Naive thymus-derived CD8-positive, alpha-beta T cell (primary cell): Measurements from ENCODE around the gene P2RY12. TPM values are rescaled to one million over a fixed set of nuclear protein-coding genes. Genes with fewer than 3 reads are reported as not detected.

Experiments
- ATAC-seq, 2 donors: fragments of 150-1000 bp; cut with Tn5 transposase in 1 of 2; sonication (Bioruptor Pico), chemical (Tn5 transposase) in 1 of 2; 1 replicate in 1 of 2; 2 replicates in 1 of 2; pipeline ENCODE4 v1.10.0; 2021; ENCODE audit warnings: mild to moderate bottlenecking in 2 of 2, moderate library complexity in 2 of 2
- POLR2A ChIA-PET: fragments of 350-600 bp; sonication (Branson Sonifier 250); formaldehyde crosslinking; loops from one replicate; lab custom pipeline; 2021; ENCODE audit warnings: antibody characterized with exemption; lab: Charles Lee
- DNase-seq, 10 donors: peaks; one replicate each; pipeline versions ENCODE4 v3.0.0 to v3.0.0-alpha.2; 2020 to 2022
- H3K27ac Mint-ChIP-seq, 10 donors: one replicate each; pipeline ENCODE4 v1.8.0; 2020 to 2022; ENCODE audit warnings: mild to moderate bottlenecking in 10 of 10, mixed read lengths in 10 of 10, moderate library complexity in 4 of 10, inconsistent platforms in 1 of 10
- H3K27me3 Mint-ChIP-seq, 5 donors: one replicate each; pipeline ENCODE4 v1.8.0; 2021 to 2022; ENCODE audit warnings: mixed read lengths in 5 of 5
- H3K36me3 Mint-ChIP-seq, 3 donors: one replicate each; pipeline ENCODE4 v1.8.0; 2020 to 2022; ENCODE audit warnings: mixed read lengths in 3 of 3, mild to moderate bottlenecking in 2 of 3, inconsistent platforms in 1 of 3
- H3K4me1 Mint-ChIP-seq, 4 donors: one replicate each; pipeline ENCODE4 v1.8.0; 2021 to 2022; ENCODE audit warnings: mixed read lengths in 4 of 4
- H3K4me3 Mint-ChIP-seq, 10 donors: one replicate each; pipeline ENCODE4 v1.8.0; 2020 to 2022; ENCODE audit warnings: mild to moderate bottlenecking in 10 of 10, mixed read lengths in 10 of 10, moderate library complexity in 6 of 10, inconsistent platforms in 1 of 10
- H3K9me3 Mint-ChIP-seq, 9 donors: one replicate each; pipeline ENCODE4 v1.8.0; 2020 to 2022; ENCODE audit warnings: mixed read lengths in 9 of 9, mild to moderate bottlenecking in 3 of 9, inconsistent platforms in 1 of 9, moderate library complexity in 1 of 9
- polyA plus RNA-seq, 3 donors: library from polyadenylated mRNA; unstranded; fragments of 300-500 nt; fragmentation: Illumina TruSeq; gene quantifications; one replicate each; pipeline ENCODE4 v1.2.3, GENCODE V29; 2021
- total RNA-seq, 8 experiments: library from RNA in 2 of 8; stranded (reverse) in 2 of 8; gene quantifications; one replicate each; pipeline ENCODE4 v1.2.3 and lab custom pipeline; 2021 to 2026

P2RY12 gene
- total and polyA plus RNA-seq, 5 experiments from 2014 or later: not detected

- ATAC-seq (no peak), DNase-seq (no peak)
- H3K27me3 Mint-ChIP-seq: peaks cover 1 to 9% (median 5%) of the 10 kb centered on the region in 5 donors
- POLR2A ChIA-PET: no interaction called here
- H3K4me3 Mint-ChIP-seq: no peak overlapping the region
- H3K4me1 Mint-ChIP-seq: no peaks in the 10 kb centered on the region
- no peaks in the 10 kb centered on the region for H3K36me3 Mint-ChIP-seq
- no peaks in the 10 kb centered on the region for H3K9me3 Mint-ChIP-seq
- no peak overlapping the region for H3K27ac Mint-ChIP-seq
Observed at GRCh38 chr3:151293127-151293526, 91.4 kb downstream of the P2RY12 start.

GRCh38 chr3:151290673-151291072, 93.9 kb downstream of the P2RY12 start:
- H3K36me3 Mint-ChIP-seq: no peaks in the 10 kb centered on the region
- peaks cover 1 to 9% (median 5%) of the 10 kb centered on the region in 5 donors for H3K27me3 Mint-ChIP-seq

GRCh38 chr3:151289445-151289844, 95.1 kb downstream of the P2RY12 start:
- Mint-ChIP-seq H3K27me3 (peaks cover 1 to 9% (median 3%) of the 10 kb centered on the region in 5 donors), H3K4me3 (no peak overlapping the region), H3K36me3 (no peaks in the 10 kb centered on the region), H3K4me1 (no peaks in the 10 kb centered on the region), H3K27ac (no peak overlapping the region), H3K9me3 (no peaks in the 10 kb centered on the region)
- POLR2A ChIA-PET: no interaction called here
- no peak for ATAC-seq
- no peak for DNase-seq

More at GRCh38 chr3:151290673-151291072, 93.9 kb downstream of the P2RY12 start:
- no peak for DNase-seq
- H3K9me3 Mint-ChIP-seq: no peaks in the 10 kb centered on the region
- no peak for ATAC-seq
- no peak overlapping the region for H3K27ac Mint-ChIP-seq
- POLR2A ChIA-PET: no interaction called here
- no peaks in the 10 kb centered on the region for H3K4me1 Mint-ChIP-seq
- no peak overlapping the region for H3K4me3 Mint-ChIP-seq

Other genes starting within 250 kb of the P2RY12 start
- 10 to 100 TPM; 35.5 to 39.3 TPM for gene GPR171, start 181.5 kb downstream of the P2RY12 start, total RNA-seq
- gene GPR171, start 181.5 kb downstream of the P2RY12 start, polyA plus RNA-seq: 100 to 1,000 TPM in 2 of 3 donors, 10 to 100 TPM in 1; 69.3 to 123 (median 108) TPM
- gene P2RY14, start 106.2 kb downstream of the P2RY12 start, total RNA-seq: under 1 TPM in 1 of 2 experiments, not detected in 1; 0.21 TPM
- not detected for gene P2RY14, start 106.2 kb downstream of the P2RY12 start, polyA plus RNA-seq
- gene GPR87, start 67.9 kb downstream of the P2RY12 start, total RNA-seq: not detected
- gene GPR87, start 67.9 kb downstream of the P2RY12 start, polyA plus RNA-seq: not detected
- gene P2RY13, start 55.2 kb downstream of the P2RY12 start, total RNA-seq: not detected
- gene P2RY13, start 55.2 kb downstream of the P2RY12 start, polyA plus RNA-seq: under 1 TPM in 2 of 3 donors, not detected in 1; 0.05 to 0.06 TPM
- not detected for gene IGSF10, start 76.3 kb upstream of the P2RY12 start, total RNA-seq
- not detected for gene IGSF10, start 76.3 kb upstream of the P2RY12 start, polyA plus RNA-seq